Kidney epithelial cell (primary cell): ENCODE results near the gene APBA3. TPM values are rescaled to one million over a fixed set of nuclear protein-coding genes. Genes with fewer than 3 reads are reported as not detected.

Experiments used
- DNase-seq: peaks from one replicate; pipeline ENCODE4 v3.0.0-alpha.2; 2010; ENCODE audit warnings: low read depth
- H3K27me3 ChIP-seq: 2 replicates; pipeline ENCODE4 v1.6.0; 2011; ENCODE audit warnings: low read length; ENCODE audit not compliant: control insufficient read depth, insufficient read depth
- H3K36me3 ChIP-seq: 2 replicates; pipeline ENCODE4 v1.5.1; 2011; ENCODE audit warnings: low read length; ENCODE audit not compliant: control insufficient read depth, insufficient read depth
- H3K4me3 ChIP-seq: 2 replicates; pipeline ENCODE4 v1.5.1; 2011; ENCODE audit warnings: low read depth, mild to moderate bottlenecking, control low read depth, low read length
- total RNA-seq: library from RNA; depleted of rRNA; stranded (reverse); fragments of >200 nt; gene quantifications from 2 replicates; pipeline ENCODE4 v1.2.3, GENCODE V29; 2015
- TF ChIP-seq, protein P1 (sequence below): IDR thresholded peaks from 2 replicates; pipeline ENCODE4 v1.5.1; 2011; ENCODE audit warnings: mild to moderate bottlenecking, moderate library complexity, low read length, control low read depth, inconsistent platforms; ENCODE audit not compliant: insufficient read depth, poor library complexity, severe bottlenecking

APBA3 gene
- total RNA-seq, 1 donor from 2014 or later: 39.7 TPM

DNA sequence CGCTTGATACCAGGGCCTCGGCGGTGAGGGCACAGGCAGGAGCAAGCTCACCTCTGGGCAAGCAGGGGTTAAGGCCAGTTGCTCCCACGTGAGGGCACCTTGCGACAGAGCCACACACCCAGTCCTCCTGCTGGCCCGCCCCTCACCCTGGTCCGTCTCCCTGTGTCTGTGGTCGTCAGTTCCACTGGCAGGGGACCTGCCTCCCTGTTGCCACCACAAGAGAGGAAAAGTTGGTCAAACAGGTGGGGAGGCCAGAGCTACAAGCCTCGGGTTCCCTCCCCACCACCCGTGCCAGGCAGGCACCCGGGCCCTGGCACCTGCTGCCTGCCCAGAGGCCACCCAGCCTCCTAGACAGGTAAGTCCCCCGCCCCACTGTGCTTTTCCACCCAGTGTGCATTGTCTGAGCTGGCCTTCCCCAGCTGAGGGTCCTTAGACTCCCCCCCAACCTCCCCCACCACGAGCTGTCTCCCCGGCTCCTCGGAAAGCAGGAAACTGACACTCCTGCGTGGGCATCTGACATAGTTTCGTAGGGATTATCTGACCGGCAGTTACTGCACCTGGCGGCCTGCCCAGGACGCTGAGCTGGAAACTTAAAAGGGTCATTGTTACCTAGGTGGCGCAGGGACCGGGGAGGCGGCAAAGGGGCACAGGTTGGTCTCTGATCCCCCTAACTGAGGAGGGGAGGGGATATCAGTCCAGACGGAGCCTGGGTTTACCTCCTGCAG is 53.1 kb downstream of the APBA3 start, which contains the start of gene TJP3:
Gene TJP3, plus strand, starts transcription at position 178 of the 725 bp plus-strand sequence. CDS start 20,049 bp downstream, outside the sequence.
- Histone ChIP-seq H3K27me3 (peaks cover 23% of the 10 kb centered on the region), H3K4me3 (no peak within 1 kb of the TSS)

DNA sequence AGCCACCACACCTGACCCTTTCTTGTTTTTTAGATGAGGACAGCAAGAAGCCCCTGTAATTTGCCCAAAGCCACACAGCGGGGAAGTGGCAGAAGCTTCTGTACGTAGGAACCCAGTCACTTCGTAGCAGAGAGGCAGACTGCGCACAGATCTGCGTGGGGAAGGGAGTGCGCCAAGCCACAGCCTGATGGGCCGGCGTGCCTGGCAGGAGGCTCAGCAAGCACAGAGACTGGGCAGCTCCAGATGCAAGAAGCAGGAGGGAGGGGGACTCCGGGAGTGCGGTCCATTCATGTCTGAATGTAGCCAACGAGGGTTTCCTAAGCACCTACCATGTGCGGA is 53.7 kb downstream of the APBA3 start:
- peaks cover 21% of the 10 kb centered on the region for H3K27me3 ChIP-seq
- no peak overlapping the region for H3K4me3 ChIP-seq
- DNase-seq: no peak
- TF ChIP-seq, protein P1, sequence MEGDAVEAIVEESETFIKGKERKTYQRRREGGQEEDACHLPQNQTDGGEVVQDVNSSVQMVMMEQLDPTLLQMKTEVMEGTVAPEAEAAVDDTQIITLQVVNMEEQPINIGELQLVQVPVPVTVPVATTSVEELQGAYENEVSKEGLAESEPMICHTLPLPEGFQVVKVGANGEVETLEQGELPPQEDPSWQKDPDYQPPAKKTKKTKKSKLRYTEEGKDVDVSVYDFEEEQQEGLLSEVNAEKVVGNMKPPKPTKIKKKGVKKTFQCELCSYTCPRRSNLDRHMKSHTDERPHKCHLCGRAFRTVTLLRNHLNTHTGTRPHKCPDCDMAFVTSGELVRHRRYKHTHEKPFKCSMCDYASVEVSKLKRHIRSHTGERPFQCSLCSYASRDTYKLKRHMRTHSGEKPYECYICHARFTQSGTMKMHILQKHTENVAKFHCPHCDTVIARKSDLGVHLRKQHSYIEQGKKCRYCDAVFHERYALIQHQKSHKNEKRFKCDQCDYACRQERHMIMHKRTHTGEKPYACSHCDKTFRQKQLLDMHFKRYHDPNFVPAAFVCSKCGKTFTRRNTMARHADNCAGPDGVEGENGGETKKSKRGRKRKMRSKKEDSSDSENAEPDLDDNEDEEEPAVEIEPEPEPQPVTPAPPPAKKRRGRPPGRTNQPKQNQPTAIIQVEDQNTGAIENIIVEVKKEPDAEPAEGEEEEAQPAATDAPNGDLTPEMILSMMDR: no peak
- no peaks in the 10 kb centered on the region for H3K36me3 ChIP-seq

More for the DNA sequence above, 53.1 kb downstream of the APBA3 start, which contains the start of gene TJP3:
- no peaks in the 10 kb centered on the region for H3K36me3 ChIP-seq
- no peak for DNase-seq
- TF ChIP-seq, protein P1: no peak

DNA sequence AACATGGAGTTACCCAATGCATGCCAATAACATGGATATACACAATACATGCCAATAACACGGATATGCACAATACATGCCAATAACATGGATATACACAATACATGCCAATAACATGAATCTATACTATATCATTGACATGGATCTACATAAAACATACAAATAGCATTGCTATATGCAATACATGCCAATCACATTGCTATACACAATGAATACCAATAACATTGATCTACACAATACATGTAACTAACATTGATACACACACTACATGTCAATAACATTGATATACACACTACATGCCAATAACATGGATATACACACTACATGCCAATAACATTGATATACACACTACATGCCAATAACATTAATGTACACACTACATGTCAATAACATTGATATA is 60.3 kb downstream of the APBA3 start:
- TF ChIP-seq, protein P1: no peak
- no peaks in the 10 kb centered on the region for H3K27me3 ChIP-seq
- no peak overlapping the region for H3K4me3 ChIP-seq
- DNase-seq: no peak
- H3K36me3 ChIP-seq: no peaks in the 10 kb centered on the region

Other genes starting within 250 kb of the APBA3 start
- not detected in 2 replicates for gene TEKTIP1, start 222.5 kb downstream of the APBA3 start, total RNA-seq
- gene MFSD12, start 204.1 kb downstream of the APBA3 start, total RNA-seq: 154 and 222 TPM in 2 replicates
- gene HMG20B, start 188.7 kb downstream of the APBA3 start, total RNA-seq: 77.8 and 84.5 TPM in 2 replicates
- gene GIPC3, start 176.2 kb downstream of the APBA3 start, total RNA-seq: 0.21 TPM in 1 of 2 replicates, not detected in the other
- 0.04 and 0.21 TPM in 2 replicates for gene TBXA2R, start 154.8 kb downstream of the APBA3 start, total RNA-seq
- 46.6 and 48.7 TPM in 2 replicates for gene CACTIN, start 134.9 kb downstream of the APBA3 start, total RNA-seq
- gene PIP5K1C, start 61.2 kb downstream of the APBA3 start, total RNA-seq: 26.5 and 26.6 TPM in 2 replicates
- gene TJP3, start 53.3 kb downstream of the APBA3 start, total RNA-seq: 1.7 and 7.8 TPM in 2 replicates
- 48.4 and 120 TPM in 2 replicates for gene MRPL54, start 990 bp upstream of the APBA3 start, total RNA-seq
- not detected in 2 replicates for gene RAX2, start 10.5 kb upstream of the APBA3 start, total RNA-seq
- gene MATK, start 24.7 kb upstream of the APBA3 start, total RNA-seq: 0.50 and 1.2 TPM in 2 replicates
- 0.17 TPM in 1 of 2 replicates, not detected in the other for gene ZFR2, start 107.3 kb upstream of the APBA3 start, total RNA-seq
- gene ATCAY, start 119.0 kb upstream of the APBA3 start, total RNA-seq: 0.14 TPM in 1 of 2 replicates, not detected in the other
- gene NMRK2, start 171.4 kb upstream of the APBA3 start, total RNA-seq: not detected in 2 replicates
- gene DAPK3, start 209.4 kb upstream of the APBA3 start, total RNA-seq: 155 and 199 TPM in 2 replicates
- gene EEF2, start 223.8 kb upstream of the APBA3 start, total RNA-seq: 3,492 and 3,925 TPM in 2 replicates
- gene PIAS4, start 246.0 kb upstream of the APBA3 start, total RNA-seq: 38.1 and 43.7 TPM in 2 replicates